ENCODE data around the gene MIF. TPM values are rescaled to one million over a fixed set of nuclear protein-coding genes. Genes with fewer than 3 reads are reported as not detected.

MIF gene
- 270 and 350 TPM in 2 replicates for total RNA-seq (2014; rRNA removed; shearing (Covaris generic))

DNA sequence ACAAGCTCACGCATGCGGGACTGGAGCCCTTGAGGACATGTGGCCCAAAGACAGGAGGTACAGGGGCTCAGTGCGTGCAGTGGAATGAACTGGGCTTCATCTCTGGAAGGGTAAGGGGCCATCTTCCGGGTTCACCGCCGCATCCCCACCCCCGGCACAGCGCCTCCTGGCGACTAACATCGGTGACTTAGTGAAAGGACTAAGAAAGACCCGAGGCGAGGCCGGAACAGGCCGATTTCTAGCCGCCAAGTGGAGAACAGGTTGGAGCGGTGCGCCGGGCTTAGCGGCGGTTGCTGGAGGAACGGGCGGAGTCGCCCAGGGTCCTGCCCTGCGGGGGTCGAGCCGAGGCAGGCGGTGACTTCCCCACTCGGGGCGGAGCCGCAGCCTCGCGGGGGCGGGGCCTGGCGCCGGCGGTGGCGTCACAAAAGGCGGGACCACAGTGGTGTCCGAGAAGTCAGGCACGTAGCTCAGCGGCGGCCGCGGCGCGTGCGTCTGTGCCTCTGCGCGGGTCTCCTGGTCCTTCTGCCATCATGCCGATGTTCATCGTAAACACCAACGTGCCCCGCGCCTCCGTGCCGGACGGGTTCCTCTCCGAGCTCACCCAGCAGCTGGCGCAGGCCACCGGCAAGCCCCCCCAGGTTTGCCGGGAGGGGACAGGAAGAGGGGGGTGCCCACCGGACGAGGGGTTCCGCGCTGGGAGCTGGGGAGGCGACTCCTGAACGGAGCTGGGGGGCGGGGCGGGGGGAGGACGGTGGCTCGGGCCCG, at the start of gene MIF:
Gene MIF, plus strand, starts transcription at position 439 of the 765 bp plus-strand sequence. Its CDS starts 92 bp downstream, at position 531.
- Histone ChIP-seq H3K9me3 (replicated peaks) (peaks cover 10% of the 10 kb centered on the region; the same call in 1 of the 2 replicates), H3K36me3 (peaks cover 19% of the 10 kb centered on the region), H3K27me3 (no peaks in the 10 kb centered on the region), H3K27ac (peak within 1 kb of the TSS; percentile 59), H3K4me3 (peak within 1 kb of the TSS; percentile 69), H3K4me1 (0 out of 2 replicates have a peak, but pooled peaks cover 3% of the 10 kb centered on the region)
- DNase-seq, result peak; percentile 94

DNA sequence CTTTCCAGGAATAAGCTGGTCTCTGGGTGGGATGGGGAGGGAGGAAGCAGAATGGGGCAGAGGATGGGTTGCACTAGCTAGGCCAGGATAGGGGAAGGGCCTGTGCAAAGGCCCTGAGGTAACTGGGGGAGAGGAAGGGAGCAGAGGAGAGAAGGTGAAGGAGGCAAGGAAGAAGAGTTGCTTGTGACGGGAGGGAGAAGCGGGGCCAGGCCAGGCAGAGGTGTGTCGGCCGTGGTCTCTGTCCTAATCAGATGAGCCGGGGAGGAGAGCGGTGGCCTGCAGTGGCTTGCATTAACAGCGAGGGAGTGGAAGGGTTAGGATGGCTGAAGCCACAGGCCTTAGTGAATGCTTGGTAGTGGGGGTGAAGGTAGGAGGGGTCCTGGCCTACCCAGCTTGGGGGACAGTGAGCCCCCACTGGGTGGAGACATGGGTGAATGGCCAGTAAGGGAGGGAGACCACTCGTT, 49.4 kb upstream of the MIF start:
- Histone ChIP-seq H3K36me3 (no peaks in the 10 kb centered on the region), H3K27me3 (no peaks in the 10 kb centered on the region), H3K27ac (peak overlapping the region; percentile 76), H3K4me3 (no peak overlapping the region), H3K9me3 (replicated peaks) (no peaks in the 10 kb centered on the region), H3K4me1 (peaks cover 64% of the 10 kb centered on the region)
- no peak for DNase-seq

DNA sequence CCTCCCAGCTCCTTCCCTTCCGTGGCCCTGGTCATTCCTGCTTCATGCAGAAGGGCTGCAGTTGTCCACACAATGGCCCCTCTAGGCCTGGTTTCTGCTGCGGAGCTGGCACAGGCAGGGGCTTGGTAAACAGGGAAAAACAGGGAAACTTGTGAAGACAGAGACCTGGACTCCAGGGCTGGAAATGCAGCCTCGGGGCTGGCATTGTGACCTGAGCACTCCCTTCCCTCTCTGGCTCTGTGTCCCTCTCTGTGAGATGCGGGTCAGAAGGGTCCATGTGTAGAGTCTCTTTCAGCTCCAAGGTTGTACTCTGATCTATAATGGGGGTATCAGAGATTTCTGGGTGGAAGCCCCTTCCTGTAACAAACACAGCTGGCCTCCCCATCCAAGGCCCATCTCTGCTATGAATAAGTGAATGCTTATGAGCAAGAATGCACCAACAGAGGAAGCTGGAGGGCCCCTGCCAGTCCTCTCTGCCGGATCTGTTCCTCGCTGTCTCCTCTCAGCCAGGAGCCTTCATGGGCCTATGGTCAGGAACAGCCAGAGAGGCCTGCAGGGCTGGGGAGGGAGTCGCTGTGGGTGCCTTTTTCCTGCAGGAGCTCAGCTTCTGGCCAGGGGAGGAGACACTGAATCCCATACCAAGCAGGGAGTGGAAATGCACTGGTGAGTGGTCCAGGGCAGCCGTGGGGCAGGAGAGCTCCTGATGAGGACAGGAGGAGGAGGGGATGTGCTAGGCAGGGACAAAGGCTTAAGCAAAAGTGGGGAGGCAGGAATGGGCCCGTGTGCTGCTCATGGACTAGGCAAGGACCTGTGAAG, 48.7 kb upstream of the MIF start:
- peak in 1 of 2 experiments; percentile 38 for DNase-seq
- H3K36me3 ChIP-seq, result no peaks in the 10 kb centered on the region
- no peak overlapping the region for H3K4me3 ChIP-seq
- H3K27ac ChIP-seq, result peak overlapping the region; percentile 76
- H3K4me1 ChIP-seq, result peaks cover 64% of the 10 kb centered on the region
- no peaks in the 10 kb centered on the region for H3K9me3 ChIP-seq (replicated peaks)
- no peaks in the 10 kb centered on the region for H3K27me3 ChIP-seq

DNA sequence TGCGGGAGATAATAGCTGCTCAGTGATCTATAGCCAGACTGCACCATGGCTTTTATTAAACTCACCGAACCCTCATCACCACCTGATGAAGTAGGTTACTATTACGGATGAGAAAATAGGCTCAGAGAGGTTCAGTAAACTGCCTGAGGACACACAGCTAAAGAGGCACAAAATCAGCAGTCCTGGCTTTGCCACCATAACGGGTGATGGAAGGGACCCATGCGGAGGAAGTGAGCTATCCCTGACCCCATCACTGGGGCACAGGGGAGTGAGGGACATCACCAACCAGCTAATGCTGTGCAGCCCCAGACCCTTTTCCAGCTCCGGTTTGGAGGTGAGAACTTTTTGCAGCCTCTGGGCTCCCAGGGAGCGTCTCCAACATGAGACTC, 48.1 kb upstream of the MIF start:
- DNase-seq, result no peak
- H3K27me3 ChIP-seq, result no peaks in the 10 kb centered on the region
- H3K9me3 ChIP-seq (replicated peaks), result no peaks in the 10 kb centered on the region
- H3K36me3 ChIP-seq, result no peaks in the 10 kb centered on the region
- peaks cover 64% of the 10 kb centered on the region for H3K4me1 ChIP-seq
- H3K4me3 ChIP-seq, result no peak overlapping the region
- peak overlapping the region; percentile 76 for H3K27ac ChIP-seq

DNA sequence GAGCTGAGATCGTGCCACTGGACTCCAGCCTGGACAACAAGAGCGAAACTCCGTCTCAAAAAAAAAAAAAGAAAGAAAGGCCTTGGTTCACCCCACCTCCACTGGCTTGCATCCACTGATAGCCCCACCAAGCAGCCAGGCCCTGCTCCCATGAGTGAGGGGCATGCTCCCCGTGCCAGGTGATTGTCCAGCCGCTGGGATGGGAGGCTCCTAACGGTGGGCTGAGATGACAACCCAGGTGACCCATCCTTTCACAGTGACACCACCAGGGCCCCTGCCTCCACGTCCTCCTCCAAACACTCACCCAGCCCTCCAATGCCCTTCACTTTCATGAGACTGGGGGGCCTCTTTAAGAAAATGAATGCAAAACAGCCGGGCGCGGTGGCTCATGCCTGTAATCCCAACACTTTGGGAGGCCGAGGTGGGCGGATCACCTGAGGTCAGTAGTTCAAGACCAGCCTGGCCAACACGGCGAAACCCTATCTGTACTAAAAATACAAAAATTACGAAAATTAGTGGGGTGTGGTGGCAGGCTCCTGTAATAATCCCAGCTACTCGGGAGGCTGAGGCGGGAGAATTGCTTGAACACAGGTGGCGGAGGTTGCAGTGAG, 46.8 kb upstream of the MIF start:
- DNase-seq, result no peak
- Histone ChIP-seq H3K27me3 (no peaks in the 10 kb centered on the region), H3K9me3 (replicated peaks) (no peaks in the 10 kb centered on the region), H3K36me3 (no peaks in the 10 kb centered on the region), H3K4me3 (no peak overlapping the region), H3K4me1 (peaks cover 51% of the 10 kb centered on the region), H3K27ac (no peak overlapping the region)

DNA sequence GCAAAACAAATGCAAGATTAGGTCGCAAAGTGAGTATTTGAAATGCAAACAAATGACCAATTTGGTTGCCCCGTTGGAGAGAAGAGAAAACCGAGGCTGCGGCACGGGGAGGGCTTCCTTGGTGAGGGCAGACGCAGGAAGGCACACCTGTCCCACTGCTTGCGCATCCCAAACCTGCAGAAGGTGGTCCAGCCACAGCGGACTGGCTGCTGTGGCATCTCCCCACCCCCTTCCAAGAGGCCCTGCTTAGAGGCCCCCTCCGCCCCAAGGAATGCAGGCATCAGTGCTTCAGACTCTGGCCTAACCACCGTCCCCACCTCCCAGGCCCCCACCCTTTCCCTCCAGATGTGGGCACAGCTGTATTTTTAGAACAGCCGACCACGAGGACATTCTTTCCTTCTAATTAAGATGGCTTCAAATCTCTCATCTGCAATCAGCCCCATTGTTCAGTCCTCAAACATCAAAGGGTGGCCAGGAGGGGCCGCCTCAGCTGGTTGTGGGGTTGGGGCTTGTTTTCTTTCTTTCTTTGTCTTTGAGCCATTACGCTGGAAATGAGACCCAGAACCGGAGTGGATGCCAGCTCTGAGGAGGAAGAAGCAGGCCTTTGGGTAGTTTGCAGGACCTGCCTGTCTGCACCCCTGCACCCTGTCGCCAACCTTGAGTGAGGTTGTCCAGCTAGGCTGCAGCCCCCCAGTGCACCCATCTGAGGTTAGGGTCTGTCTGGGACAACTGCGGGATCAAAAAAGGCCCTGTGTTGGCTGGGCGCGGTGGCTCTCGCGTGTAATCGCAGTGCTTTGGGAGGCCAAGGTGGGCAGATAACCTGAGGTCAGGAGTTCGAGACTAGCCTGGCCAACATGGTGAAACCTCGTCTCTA, 46.0 kb upstream of the MIF start:
- Histone ChIP-seq H3K4me1 (peaks cover 43% of the 10 kb centered on the region), H3K27ac (no peak overlapping the region), H3K4me3 (no peak overlapping the region), H3K9me3 (replicated peaks) (no peaks in the 10 kb centered on the region), H3K27me3 (no peaks in the 10 kb centered on the region), H3K36me3 (no peaks in the 10 kb centered on the region)
- no peak for DNase-seq

DNA sequence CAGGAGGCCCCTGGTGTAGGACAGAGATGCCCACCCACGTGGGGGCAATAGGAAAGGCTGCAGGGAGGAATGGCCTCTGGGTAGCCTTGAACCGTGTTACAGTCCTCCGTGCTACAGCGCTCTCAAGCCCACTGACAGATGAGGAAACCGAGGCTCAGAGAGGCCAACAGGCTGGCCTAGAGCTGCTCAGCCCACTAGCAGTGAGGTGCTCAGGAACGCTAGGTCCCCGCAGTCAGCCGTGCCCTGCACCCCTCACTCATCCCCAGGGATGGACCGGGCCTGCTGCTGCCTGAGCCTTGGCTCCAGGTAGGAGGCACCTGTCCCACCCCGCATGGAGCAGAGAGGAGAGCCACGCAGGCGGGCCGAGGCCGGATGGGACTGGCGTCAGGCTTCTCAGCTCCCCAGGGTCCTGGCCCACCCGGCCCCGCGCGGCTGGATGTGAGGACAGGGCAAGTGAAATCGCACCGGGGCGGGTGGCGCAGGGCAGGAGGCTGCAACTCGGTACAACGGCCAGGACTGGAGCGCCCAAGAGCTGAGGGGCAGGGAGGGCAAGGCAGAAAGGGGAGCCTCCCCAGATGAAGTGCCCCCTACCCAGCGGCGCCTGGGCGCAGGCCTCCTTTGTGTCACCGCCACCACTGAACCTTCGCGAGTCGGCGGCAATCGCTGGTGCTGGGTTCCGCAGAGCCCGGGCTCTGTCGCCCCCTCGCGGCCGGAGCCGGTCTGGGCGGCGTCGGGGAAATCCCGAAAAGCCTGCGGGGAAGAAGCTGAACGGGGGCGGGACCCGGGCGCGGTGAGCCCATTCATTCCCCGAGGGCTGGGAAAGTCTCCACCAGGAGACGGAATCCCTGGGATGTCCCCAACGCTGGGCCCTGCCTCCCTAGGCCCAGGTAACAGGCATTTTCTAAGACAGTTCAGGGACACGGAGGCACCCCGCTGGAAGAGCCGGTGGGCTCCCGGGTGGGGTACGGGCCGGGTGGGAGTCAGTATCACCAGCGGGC, 44.9 kb upstream of the MIF start:
- no peaks in the 10 kb centered on the region for H3K27me3 ChIP-seq
- peaks cover 32% of the 10 kb centered on the region for H3K4me1 ChIP-seq
- no peaks in the 10 kb centered on the region for H3K9me3 ChIP-seq (replicated peaks)
- peak; percentile 79 to 84 for DNase-seq
- no peaks in the 10 kb centered on the region for H3K36me3 ChIP-seq
- H3K27ac ChIP-seq, result no peak overlapping the region
- H3K4me3 ChIP-seq, result no peak overlapping the region

DNA sequence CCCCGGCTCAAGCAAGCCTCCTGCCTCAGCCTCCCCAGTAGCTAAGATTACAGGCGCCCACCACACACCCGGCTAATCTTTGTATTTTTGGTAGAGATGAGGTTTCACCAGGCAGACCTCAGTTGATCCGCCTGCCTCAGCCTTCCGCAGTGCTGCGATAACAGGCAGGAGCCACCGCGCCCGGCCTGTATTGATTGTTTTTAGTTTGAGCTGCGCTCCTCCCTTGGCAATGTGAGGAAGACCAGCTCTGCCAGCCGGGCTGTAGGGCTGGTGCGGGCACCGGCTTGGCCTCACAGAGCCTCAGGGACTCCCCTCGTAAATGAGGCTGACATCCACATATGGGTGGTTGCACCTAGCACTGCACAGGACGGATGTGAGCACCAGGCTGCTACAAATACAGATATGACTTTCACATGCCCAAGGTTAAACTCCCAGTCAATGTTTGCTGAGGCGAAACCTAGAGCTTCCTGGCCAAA, 44.0 kb upstream of the MIF start:
- no peaks in the 10 kb centered on the region for H3K9me3 ChIP-seq (replicated peaks)
- no peaks in the 10 kb centered on the region for H3K36me3 ChIP-seq
- no peaks in the 10 kb centered on the region for H3K27me3 ChIP-seq
- H3K4me3 ChIP-seq, result no peak overlapping the region
- H3K4me1 ChIP-seq, result peaks cover 25% of the 10 kb centered on the region
- DNase-seq, result no peak
- H3K27ac ChIP-seq, result no peak overlapping the region

DNA sequence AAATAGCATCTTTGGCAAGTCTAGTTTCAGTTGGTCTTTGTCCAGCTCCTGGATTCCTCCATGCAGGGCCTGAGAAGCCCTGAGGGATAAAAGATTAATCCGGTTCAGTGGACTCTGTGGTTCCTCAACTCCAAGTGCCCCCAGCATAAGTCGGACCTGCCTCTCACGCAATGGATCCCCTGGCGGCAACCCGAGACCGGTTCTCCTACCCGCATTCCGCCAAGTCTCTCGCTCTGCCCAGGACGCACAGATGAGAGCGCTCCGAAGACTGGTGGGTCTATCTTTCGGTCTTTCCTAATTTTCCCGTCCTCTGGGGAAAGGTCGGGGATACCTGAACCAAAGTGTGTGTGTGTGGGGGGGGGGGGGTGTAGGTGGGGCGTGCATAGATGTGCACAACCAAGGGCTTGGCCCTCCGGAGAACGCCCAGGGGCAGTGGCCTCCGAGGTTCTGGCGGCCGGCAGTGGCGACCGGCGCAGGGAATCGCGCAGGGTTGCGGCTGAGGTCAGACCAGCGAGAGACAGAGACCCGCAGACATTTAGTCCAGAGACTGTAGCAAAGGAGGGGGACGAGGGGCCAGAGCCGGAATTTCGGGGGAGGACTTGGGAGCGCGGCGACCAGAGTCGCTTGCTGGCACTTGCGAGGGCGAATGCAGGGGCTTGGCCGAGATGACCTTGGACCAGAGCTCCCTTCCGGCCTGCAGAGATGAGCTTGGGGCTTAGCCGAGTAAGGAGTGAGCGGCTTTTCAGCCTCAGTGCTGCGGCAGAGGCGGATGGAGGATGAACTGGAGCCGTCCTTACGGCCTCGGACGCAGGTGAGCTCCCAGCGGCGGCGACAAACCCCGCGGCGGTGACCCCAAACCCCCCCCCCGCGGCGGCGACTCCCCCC, 37.2 kb upstream of the MIF start:
- Histone ChIP-seq H3K36me3 (no peaks in the 10 kb centered on the region), H3K4me3 (peak overlapping the region; percentile 55), H3K4me1 (peaks cover 10% of the 10 kb centered on the region), H3K9me3 (replicated peaks) (no peaks in the 10 kb centered on the region), H3K27ac (no peak overlapping the region), H3K27me3 (no peaks in the 10 kb centered on the region)
- DNase-seq, result no peak

DNA sequence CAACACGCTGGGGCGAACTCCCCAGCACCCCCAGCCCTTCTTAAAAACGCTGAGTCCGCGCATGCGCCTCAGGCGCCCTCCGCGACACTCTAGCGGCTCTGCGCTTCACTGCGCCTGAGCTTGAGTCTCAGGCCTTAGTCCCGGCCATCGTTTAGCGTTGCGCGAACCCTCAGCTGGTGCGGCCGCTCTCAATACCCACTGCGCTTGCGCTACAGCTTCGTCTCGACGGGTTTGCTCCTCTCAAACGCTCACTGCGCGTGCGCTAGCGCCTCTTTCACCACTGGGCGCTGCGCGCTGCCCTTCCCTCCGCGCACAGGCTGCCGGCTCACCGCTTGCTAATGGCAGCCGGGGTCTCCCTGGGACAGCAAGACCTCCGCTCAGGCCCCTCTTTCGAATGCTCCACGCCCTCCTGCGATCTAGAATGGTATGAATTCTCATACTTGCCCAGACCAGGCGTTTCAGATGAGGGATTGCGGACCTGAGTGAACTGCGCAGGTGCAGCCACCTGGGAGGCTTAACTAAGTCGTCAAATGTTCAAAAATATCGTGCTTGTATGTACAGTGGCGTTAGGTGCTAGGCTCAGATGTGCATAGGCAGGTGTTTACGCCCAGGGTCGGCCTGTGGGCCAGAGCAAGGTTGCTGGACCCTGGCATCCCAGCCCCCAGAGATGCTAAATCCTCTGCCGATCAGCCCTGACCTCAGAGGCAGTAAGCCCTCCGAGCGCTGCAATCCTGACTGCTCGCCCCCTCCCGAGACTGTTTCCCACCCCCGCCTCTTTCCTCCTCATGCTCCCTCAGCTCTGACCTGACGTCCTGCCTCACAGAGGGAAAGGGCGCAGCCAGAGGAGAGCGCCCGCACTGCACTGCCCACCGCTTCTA, 36.3 kb upstream of the MIF start, which contains the start of gene SLC2A11:
Gene SLC2A11, plus strand, starts transcription at position 270 of the 878 bp plus-strand sequence. Its CDS starts 125 bp downstream, at position 395.
- Histone ChIP-seq H3K4me1 (peaks cover 10% of the 10 kb centered on the region), H3K36me3 (no peaks in the 10 kb centered on the region), H3K9me3 (replicated peaks) (no peaks in the 10 kb centered on the region), H3K4me3 (peak within 1 kb of the TSS; percentile 55), H3K27ac (no peak within 1 kb of the TSS), H3K27me3 (no peaks in the 10 kb centered on the region)
- DNase-seq, result peak; percentile 97 to 99

DNA sequence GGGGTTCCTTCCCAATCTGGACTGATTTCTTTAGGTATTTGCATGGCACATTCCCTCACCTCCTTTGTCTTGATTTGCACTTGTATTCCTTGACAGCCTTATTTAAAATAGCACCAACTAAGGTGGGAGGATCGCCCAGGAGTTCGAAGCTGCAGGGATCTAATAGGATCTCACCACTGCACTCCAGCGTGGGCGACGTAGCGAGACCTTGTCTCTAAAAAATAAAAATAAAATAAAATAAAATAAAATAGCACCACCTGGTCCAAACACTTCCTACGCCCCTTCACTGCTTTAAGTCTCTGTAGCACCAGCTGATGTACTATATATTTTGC, 35.7 kb upstream of the MIF start:
- no peak overlapping the region for H3K27ac ChIP-seq
- no peak overlapping the region for H3K4me3 ChIP-seq
- H3K9me3 ChIP-seq (replicated peaks), result no peaks in the 10 kb centered on the region
- no peak for DNase-seq
- H3K4me1 ChIP-seq, result peaks cover 10% of the 10 kb centered on the region
- no peaks in the 10 kb centered on the region for H3K36me3 ChIP-seq
- H3K27me3 ChIP-seq, result no peaks in the 10 kb centered on the region

DNA sequence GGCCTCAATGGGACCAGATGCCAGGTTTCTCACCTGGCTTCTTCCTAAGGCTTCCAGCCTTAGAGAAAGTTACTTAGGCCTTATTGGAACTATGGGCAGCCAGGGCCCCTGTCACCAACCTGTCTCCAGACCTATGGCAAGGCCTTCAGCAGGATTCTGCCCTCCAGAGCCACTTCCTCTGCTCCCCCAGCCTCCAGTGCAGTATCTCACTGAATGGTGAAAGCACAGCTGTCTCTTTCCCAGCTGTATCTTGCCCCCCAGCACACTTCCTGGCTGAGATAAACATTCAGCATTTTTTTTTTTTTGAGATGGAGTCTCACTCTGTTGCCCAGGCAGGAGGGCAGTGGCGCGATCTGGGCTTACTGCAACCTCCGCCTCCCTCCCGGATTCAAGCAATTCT, 35.0 kb upstream of the MIF start:
- Histone ChIP-seq H3K27ac (no peak overlapping the region), H3K27me3 (no peaks in the 10 kb centered on the region), H3K9me3 (replicated peaks) (no peaks in the 10 kb centered on the region), H3K4me3 (no peak overlapping the region), H3K36me3 (no peaks in the 10 kb centered on the region), H3K4me1 (peaks cover 10% of the 10 kb centered on the region)
- DNase-seq, result no peak
